IPS DF 4.7 (cell line): Measurements from ENCODE around the gene TPT1.
A peak's percentile ranks its signal among the peaks of the same experiment; 100 is the strongest.
"Not testable (repeated sequence)": the region's sequence is repeated elsewhere in the genome, so short reads cannot be mapped to it uniquely, and the experiment has no call there.

Source experiments
- DNase-seq: peaks from one replicate; pipeline ENCODE4 v3.0.0-alpha.2; 2013; ENCODE audit warnings: low spot score; ENCODE audit errors: extremely low read depth

Gene TPT1

DNA sequence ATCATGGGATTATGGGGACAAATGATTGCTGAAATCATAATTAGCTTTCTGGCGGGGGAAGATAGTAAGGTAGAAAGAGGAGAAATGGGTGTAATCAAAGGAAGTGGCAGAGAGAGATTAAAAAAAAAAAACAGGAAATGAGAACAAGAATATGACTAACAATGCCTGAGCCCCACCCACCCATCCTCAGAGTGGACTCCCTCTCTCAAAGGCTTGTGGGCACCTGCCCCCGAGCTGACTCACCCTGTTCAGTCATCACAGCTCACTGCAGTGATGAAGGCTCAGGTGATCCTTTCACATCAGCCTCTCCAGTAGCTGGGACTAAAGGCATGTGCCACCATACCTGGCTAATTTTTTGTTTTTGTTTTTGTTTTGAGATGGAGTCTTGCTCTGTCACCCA, 26.4 kb upstream of the TPT1 start:
- DNase-seq, result peak; percentile 49

DNA sequence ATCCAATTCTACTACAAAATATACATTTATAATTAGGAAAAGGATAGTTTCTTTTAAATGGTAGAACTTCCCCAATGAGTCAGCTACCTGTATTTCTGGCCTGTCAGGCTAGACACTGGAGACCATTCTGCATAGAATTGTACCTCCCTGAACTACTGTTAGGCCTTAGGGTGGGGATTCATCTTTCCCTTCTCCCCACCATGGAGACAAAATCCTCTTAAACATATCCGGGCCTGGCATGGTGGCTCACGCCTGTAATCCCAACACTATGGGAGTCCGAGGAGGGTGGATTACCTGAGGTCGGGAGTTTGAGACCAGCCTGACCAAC, 24.5 kb upstream of the TPT1 start:
- DNase-seq, result no peak

DNA sequence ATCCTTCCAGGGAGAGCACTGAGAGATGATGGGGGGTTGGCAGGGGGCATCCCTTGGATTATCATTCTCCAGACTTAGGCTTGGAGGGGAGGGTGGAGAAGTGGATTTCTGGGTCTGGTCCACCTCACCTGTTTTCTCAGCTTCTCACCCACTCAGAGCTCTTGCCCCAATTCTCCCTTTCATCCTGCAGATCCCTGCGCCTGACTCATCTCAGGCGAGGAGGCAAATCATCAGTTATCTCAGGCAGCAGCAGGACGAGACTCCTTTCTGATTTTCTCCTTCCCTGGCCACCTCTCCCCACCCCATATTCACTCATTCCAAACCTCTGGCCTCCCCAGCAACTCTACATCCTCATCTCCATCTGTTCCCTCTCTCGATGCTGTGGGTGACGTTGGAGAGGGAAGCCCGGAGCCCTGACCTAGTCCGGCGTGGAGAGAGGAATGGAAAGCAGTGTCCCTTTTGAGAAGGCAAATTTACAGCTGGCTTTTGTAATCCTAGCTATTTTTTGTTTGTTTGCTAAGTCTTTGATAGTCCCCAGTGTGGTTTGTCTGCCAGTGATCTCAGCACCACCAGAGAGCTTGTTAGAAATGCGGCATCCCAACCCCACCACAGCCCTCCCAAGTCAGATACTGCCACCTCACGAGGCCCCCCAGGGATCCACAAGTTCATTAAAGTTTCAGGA, 24.0 kb upstream of the TPT1 start:
- no peak for DNase-seq

DNA sequence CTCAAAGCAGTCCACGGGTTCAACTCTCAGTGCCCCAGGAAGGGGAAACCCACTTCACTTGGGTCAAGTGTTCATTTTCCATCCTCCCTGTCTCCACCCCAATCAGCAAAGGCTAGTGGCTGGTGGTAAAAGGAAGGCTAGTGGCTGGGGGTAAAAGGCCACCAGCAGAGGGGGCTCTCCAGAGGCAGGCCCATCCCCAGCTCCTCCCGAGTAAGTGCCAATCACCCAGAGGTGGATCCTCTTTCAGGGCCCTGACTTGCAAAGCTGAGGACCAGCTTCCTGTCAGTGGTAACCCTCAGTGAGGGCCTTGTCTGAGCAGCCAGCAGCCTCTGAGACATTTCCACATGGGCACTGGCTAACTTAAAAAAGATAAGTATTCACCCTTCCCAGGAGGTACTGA, 22.0 kb upstream of the TPT1 start:
- no peak for DNase-seq

DNA sequence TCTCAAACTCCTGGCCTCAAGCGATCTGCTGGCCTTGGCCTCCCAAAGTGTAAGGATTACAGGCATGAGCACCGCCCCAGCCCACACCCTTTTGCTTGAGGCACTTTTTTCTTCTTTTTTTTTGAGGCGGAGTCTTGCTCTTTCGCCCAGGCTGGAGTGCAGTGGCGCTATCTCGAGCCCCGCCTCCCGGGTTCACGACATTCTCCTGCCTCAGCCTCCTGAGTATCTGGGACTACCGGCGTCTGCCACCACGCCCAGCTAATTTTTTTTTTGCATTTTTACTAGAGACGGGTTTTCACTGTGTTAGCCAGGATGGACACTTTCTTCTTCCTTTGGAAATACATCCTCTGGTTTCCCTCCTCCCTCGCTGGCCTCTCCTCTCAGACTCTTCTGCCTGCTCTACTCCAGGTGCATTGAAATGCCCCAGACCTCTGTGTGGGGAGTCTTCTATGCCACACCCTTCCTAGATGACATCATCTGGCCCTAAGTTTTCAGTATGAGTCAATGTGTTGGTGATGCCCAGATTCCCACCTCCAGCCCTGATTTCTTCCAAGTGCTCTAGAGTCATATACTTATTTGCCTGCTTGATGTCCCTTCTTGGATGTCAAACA, 20.7 kb upstream of the TPT1 start:
- DNase-seq, result no peak

DNA sequence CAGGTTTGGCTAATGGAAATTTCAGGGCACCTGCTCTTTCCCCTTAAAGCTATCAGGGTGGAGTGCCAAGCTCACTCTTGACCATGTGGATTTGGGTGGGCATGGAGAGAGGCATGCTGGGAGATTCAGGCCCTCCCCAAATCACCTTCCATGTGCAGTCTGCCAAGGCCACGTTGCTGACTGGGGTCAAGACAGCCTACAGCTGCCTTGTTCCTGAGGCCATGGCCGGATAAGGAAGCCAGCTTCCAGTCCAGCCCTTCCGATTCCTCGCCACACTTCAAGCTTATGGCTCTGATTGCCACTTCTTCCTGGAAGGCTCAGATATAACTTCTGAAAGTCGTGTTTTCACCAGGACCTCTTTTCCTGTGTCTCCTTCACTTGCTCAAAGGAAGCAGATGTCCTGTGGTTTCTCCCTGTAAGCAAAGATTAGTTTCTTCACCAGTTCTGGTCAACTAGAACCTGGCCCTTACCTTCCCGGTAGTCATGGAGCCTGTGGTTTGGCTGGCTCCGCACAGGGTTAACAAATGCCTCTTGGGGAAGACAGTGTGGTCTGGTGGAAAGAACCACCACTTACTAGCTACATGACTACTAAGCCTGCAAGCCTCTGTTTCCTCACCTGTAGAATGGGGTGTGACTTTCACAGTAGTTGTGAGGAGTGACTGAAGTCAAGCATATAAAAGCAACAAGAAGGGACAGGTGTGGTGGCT, 16.1 kb upstream of the TPT1 start:
- DNase-seq, result no peak

DNA sequence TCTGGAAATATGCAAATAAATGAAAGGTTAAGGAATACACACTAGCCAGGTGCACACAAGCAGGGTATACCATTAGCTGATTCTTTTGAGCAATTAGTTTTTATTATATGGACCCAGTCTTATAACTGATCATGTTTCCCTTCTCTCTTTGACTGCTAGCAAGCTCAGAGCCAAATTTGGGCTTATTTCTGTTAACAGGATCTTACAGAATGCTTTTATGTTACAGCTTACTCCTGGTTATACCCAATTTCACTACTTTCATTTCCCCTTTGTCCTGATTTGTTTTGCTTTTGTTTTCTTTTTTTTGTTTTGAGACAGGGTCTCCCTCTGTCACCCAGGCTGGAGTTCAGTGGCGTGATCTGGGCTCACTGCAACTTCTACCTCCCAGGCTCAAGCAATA, 12.9 kb upstream of the TPT1 start:
- no peak for DNase-seq

DNA sequence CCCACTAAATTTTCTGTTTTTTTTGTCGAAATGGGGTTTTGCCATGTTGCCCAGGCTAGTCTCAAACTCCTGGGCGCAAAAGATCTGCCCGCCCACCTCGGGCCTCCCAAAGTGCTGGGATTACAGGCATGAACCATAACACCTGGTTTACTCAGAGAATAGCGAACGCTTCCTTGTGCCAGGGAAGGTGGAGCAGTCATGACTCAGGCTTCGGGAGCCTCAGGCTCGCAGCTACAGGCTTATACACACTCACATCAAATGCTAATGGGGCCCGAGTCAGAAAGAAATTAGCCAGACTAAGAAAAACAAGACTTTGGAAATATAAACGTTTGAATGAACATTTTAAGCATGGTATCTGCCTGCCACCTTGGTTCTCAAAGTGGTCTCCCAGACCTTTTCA, 11.0 kb upstream of the TPT1 start:
- DNase-seq, result no peak

DNA sequence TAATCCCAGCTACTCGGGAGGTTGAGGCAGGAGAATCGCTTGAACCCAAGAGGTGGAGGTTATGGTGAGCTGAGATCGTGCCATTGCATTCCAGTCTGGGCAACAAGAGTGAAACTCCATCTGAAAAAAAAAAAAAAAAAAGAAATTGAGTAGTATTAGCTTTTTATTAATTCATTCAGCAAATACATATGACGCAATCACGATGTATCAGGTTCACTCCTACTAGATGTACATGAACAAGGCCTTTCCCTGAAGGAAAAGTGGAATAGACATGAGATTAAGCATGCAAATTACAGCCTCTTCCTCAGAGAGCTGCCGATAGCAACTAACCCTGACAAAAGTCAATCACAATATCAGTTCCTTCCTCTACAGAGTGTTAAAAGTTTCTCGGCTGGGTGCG, 9.2 kb upstream of the TPT1 start:
- DNase-seq, result no peak

DNA sequence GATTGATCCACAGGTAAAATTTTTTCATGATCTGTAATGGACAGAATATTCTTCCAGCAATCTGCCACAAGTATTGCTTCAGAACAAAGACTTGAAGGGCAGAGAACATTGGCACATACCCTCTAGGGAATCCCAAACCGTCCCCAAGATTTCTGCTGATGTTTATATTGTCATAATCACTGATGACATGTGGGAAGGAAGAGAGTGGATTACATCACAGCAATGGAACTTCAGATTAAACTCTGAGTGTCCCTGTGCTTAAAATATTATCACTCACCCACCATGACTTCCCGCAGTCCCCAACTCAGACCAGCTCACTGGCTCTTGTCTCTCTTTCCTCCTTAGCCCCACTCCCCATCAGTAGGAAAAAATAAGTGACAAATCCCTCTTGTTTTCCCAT, 8.5 kb upstream of the TPT1 start:
- no peak for DNase-seq

DNA sequence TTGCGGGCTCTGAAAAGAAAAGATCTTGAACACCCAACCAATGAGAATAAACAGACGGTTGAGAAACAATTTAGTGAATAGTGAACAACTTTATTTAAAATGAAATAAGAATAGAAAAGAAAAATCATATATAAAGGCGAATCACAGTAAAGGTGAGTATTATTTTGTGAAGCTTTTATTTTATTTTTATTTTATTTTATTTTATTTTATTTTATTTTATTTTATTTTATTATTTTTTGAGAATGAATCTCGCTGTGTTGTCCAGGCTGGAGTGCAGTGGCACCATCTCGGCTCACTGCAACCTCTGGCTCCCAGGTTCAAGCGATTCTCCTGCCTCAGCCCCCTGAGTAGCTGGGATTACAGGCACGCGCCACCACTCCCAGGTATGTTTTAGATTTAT, 3.1 kb upstream of the TPT1 start:
- DNase-seq, result not testable (repeated sequence)

DNA sequence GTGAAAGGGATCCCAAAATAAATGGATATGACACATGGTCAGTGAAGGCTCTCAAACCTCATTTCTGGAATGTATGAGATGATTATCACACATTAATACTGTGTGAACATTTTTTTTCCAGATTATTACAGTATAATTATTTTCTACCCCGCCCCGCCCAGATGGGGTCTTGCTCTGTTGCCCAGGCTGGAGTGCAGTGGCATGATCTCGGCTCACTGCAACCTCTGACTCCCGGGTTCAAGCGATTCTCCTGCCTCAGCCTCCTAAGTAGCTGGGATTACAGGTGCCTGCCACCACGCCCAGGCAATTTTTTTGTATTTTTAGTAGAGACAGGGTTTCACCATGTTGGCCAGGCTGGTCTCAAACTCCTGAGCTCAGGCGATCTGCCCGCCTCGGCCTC, 2.1 kb upstream of the TPT1 start:
- not testable (repeated sequence) for DNase-seq

DNA sequence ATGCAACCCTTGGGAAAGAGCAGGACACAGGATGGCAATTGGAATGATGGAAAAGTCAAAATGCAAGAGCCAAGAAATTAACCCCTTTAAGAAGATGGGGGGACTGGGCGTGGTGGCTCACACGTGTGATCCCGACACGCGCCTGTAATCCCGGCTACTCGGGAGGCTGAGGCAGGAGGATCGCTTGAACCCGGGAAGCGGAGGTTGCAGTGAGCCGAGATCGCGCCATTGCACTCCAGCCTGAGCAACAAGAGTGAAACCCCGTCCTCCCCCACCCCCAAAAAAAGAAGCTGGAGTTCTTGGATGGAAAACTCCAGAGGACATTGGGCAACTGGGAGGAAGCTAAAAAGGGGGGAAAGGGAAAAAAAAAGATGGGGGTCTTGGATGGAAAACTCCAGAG, 1.7 kb upstream of the TPT1 start:
- DNase-seq, result not testable (repeated sequence)

DNA sequence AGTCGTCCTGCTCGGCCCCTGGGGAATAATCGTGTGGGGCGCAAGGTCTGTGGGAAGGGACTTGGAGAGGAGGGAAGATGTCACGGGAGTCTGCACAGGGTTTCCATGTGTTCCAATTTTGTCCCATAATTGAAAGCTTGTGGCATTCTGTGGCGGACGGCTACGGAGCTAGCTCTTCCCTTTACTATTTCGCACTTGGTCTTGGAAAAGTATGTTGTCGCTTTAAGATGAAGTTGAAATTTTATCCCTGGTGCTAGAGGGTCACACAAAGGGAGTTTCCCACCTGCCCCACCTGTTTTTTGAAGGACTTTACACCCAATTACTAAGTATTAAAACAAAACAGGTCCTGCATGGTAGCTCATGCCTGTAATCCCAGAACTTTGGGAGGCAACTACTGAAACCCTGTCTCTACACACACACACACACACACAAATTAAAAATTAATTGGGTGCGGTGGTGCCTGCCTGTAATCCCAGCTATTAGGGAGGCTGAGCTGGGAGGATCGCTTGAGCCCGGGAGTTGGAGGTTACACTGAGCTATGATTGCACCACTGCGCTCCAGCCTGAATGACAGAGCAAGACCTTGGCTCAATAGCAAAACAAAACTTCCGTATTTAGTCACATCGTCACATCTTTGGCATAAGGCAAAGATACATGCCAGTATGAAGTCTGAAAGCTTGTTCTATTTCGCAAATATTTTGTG, 967 bp upstream of the TPT1 start:
- DNase-seq, result no peak

DNA sequence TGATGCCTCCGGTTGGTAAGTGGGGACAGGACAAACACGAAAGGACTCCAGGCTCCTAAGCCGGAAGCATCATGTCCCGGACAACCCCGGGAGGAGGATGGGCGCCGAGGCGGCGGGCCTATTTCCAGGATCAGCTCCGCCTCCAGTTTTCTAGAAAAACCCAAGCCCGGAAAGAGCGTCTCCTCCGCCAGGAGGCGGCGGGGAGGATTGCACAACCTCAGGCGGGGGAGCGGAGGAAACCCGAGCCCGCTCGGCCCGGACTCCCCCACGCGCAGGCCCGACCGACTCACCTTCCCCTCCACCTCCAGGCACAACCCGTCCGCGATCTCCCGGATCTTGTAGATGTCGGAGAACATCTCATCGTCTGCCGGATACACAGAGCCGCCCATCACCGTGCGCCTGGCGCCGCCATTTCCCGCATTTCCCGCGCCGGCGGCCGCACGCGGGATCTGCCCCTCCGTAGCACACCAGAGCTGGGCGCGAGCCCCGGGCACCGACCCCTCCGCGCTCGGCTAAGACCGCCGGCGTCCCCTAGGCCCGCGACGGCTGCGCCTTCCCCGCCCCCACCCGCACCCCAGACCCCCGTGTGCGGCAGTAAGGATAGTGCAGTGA, 455 bp downstream of the TPT1 start:
- DNase-seq, result no peak

DNA sequence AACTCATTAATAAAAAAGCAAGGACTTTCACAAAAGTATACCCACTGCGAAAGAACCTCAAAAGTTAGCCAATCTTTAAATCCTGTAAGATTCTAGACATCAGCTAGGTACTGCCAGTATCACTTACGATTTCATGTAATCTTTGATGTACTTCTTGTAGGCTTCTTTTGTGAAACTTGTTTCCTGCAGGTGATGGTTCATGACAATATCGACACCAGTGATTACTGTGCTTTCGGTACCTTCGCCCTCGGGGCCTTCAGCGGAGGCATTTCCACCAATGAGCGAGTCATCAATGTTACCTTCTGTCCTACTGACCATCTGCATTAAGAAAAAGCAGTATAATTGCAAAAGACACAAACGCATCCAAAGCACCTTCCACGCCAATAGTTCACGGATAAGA, 1.1 kb downstream of the TPT1 start:
- DNase-seq, result no peak

DNA sequence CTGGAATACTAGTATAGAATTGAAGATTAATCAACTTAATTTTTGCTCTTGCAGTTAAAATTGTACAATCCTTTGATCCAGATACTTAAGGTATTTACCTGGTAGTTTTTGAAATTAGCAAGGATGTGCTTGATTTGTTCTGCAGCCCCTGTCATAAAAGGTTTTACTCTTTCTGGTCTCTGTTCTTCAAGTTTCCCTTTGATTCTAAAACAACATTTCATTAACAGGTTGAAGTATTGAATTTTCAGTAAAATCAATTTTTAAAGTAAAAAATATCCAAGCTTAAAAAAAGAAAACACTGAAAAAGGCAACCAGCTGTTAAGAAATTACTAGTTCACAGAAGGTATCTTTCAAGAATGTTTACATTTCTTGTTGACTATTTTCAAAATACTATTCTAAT, 1.6 kb downstream of the TPT1 start:
- no peak for DNase-seq

DNA sequence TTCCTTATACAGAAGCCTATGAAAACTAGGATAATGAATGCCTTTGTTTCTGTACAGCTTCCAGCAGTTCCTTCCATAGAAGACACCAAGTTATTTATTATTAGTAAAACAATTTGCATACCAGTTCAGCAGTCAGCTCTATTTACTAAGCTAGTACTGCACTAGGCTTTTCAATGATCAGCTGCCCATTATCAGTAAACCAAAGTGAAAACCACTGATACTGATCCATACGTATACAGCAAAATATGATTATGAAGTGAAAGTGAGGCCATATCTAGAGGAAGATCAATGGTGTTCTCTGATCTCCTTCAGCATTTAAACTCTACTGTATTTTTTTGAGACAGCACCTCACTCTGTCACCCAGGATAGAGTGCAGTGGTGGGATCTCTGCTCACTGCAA, 3.2 kb downstream of the TPT1 start:
- DNase-seq, result no peak

DNA sequence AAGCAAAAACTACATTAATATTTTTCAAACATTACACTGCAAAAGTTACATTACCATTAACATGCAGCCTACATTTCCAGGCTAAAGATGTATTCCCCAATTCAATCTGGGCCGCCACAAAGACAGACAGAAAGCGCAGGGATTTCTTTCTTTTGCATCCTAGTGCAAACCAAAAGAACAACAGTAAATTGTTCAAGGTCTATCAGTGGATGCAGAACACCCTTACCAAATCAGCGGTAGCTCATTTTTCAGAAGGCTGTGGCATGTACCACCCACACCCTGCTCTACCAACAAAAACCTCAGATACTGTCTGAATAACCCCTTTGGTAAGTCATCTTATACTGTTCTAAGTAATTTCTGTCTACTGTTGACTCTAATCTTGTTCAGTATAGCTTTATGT, 3.6 kb downstream of the TPT1 start:
- no peak for DNase-seq

DNA sequence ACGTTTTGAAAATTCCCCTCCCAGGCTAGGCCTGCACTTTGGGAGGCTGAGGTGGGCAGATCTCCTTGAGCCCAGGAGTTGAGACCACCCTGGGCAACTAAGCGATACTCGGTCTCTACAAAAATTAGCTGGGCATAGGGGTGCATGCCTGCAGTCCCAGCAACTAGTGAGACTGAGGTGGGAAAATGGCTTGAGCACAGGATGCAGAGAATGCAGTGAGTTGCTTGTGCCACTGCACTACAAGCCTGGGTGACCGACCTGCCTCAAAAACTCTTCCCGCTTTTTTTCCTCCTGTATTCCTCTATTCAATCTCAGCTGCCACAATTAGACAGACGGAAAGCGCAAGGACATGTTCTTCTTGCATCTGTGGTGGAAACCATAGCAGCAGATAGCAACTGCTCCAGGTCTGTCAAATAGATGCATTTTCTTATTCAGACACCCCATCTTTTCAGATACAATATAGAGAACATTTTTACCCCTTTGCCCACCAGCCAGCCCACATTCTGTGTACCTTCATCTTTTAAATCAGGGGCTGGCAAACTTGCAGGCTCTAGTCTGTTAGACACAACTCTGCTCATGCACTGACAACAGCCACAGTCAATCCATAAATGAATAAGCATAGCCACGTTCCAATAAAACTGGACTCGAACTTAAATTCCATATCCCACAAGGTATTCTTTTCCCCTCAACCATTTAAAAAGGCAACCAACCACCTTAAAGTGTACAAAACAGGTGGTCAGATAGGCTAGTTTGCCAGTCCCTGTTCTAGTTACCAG, 4.8 kb downstream of the TPT1 start:
- no peak for DNase-seq

DNA sequence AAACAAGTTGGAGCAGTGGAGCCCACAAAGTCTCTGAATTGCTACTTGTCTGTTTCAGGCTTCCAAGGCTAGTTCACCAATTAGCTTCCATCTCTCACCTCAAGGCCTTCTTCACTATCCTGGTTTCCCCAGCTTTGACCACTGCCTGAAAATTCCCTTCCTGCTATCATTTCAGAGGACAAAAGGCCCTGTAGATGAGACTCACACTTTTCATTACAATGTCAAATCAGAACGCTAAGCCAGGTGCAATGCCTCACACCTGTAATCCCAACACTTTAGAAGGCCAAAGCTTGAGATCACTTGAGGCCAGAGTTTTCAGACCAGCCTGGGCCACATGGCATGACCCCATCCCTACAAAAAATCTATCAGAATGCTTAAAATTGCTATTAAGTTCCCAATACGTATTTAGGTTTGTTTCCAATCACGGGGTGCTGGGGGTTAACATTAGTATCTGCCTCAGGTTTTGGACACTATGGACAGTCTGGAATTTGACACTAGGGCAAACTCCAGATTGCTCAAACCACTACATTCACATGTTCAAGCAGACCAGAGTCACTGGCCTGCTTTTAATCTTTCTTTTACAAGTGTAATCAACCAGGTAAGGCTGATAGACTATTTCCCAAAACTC, 5.5 kb downstream of the TPT1 start:
- DNase-seq, result no peak
